Neural progenitor cell (in vitro differentiated cells): ENCODE results near the gene FBXW5.

Source experiments
- CTCF ChIP-seq: fragments of 200-600 bp; sonication (generic); IDR thresholded peaks from 2 replicates; pipeline ENCODE4 v1.5.1; 2017; ENCODE audit warnings: antibody characterized with exemption, mild to moderate bottlenecking
- EZH2phosphoT487 ChIP-seq: fragments of 200-600 bp; sonication (generic); IDR thresholded peaks from 2 replicates; pipeline ENCODE4 v1.6.1; 2017; ENCODE audit warnings: antibody characterized with exemption

DNA sequence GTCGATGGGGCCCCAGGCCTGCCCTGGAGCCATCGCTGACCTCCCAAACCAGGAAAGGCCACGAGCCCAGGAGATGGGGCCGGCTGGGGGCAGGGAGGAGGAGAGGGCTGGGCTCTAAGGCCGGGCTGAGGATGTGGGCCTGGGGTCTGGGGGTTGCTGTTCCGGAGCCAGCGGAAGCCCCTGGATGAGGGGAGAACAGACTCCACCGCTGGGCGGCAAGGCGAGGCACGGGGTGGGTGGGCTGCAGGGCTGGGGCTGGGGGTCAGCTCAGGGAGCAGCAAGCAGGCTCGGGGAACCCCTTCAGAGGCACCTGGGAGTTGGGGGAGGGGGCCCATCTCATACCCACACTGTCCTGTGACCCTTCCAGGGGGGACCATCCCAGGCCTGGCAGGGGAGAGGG is 19.2 kb upstream of the FBXW5 start:
- TF ChIP-seq EZH2phosphoT487: no peak
- no peak for TF ChIP-seq CTCF
